IMR-90 (cell line): ENCODE results near the gene TRPC3. TPM values are rescaled to one million over a fixed set of nuclear protein-coding genes. Genes with fewer than 3 reads are reported as not detected.

Experiments used
- ATAC-seq: fragments of 200-7000 bp; cut with Tn5 transposase; 2 replicates; pipeline ENCODE4 v1.9.1; 2020; ENCODE audit warnings: low read depth, mild to moderate bottlenecking, moderate library complexity
- BruUV-seq: library from RNA; stranded (reverse); fragments of 400-500 nt; replicated peaks from 2 replicates; lab custom pipeline; 2021; lab: Mats Ljungman, UMichigan
- CTCF ChIA-PET: fragments of 300-600 bp; formaldehyde crosslinking; extraction: SDS; loops from one replicate; lab custom pipeline; 2021; ENCODE audit warnings: antibody characterized with exemption; lab: Yijun Ruan, JAX
- POLR2A ChIA-PET: fragments of 300-600 bp; sonication (Branson Sonifier 250); formaldehyde crosslinking; loops from one replicate; lab custom pipeline; 2022; ENCODE audit warnings: antibody characterized with exemption; ENCODE audit not compliant: unreplicated experiment; lab: Charles Lee
- DNase-seq: peaks from one replicate; pipeline ENCODE4 v3.0.0; 2013
- H2AFZ ChIP-seq: replicated peaks from 2 replicates; pipeline ENCODE3; 2013; ENCODE audit warnings: low read length, mild to moderate bottlenecking; ENCODE audit not compliant: poor library complexity
- H2AK5ac ChIP-seq: 2 replicates; pipeline ENCODE4 v1.6.1; 2013; ENCODE audit warnings: low read depth, low read length, inconsistent platforms
- H2AK9ac ChIP-seq: replicated peaks from 2 replicates; pipeline ENCODE3; 2013; ENCODE audit warnings: mild to moderate bottlenecking, low read depth, low read length, moderate library complexity; ENCODE audit not compliant: poor library complexity
- H2BK120ac ChIP-seq: 2 replicates; pipeline ENCODE4 v1.6.1; 2013; ENCODE audit warnings: low read depth, low read length, inconsistent platforms
- H2BK15ac ChIP-seq: 3 replicates; pipeline ENCODE4 v1.6.1; 2013; ENCODE audit warnings: low read depth, low read length, inconsistent platforms
- H2BK20ac ChIP-seq: 2 replicates; pipeline ENCODE4 v1.6.1; 2013; ENCODE audit warnings: low read depth, mild to moderate bottlenecking, inconsistent platforms, low read length, moderate library complexity
- H2BK5ac ChIP-seq: 2 replicates; pipeline ENCODE4 v1.6.1; 2013; ENCODE audit warnings: mild to moderate bottlenecking, low read depth, low read length, inconsistent platforms; ENCODE audit not compliant: poor library complexity, severe bottlenecking
- H3K14ac ChIP-seq: replicated peaks from 2 replicates; pipeline ENCODE4 v1.6.1; 2013; ENCODE audit warnings: low read depth, low read length, inconsistent platforms
- H3K18ac ChIP-seq: 2 replicates; pipeline ENCODE4 v1.6.1; 2013; ENCODE audit warnings: low read depth, low read length, control low read depth
- H3K23ac ChIP-seq: 2 replicates; pipeline ENCODE4 v1.6.1; 2013; ENCODE audit warnings: low read depth, low read length, inconsistent platforms
- H3K27ac ChIP-seq: 2 replicates; pipeline ENCODE4 v1.5.1; 2013; ENCODE audit warnings: mild to moderate bottlenecking, control low read depth, low read length; ENCODE audit not compliant: insufficient read depth
- H3K27me3 ChIP-seq: 2 replicates; pipeline ENCODE4 v1.6.1; 2013; ENCODE audit warnings: low read length; ENCODE audit not compliant: control insufficient read depth, insufficient read depth
- H3K36me3 ChIP-seq: 2 replicates; pipeline ENCODE4 v1.6.1; 2013; ENCODE audit warnings: low read length, mixed read lengths; ENCODE audit not compliant: control insufficient read depth, insufficient read depth
- H3K4ac ChIP-seq: 2 replicates; pipeline ENCODE4 v1.6.1; 2013; ENCODE audit warnings: low read depth, low read length, inconsistent platforms
- H3K4me1 ChIP-seq: 2 replicates; pipeline ENCODE4 v1.6.1; 2013; ENCODE audit warnings: low read length, mixed read lengths; ENCODE audit not compliant: control insufficient read depth, insufficient read depth
- H3K4me2 ChIP-seq: 2 replicates; pipeline ENCODE4 v1.6.1; 2013; ENCODE audit warnings: low read depth, mild to moderate bottlenecking, control low read depth, low read length, moderate library complexity
- H3K4me3 ChIP-seq: 2 replicates; pipeline ENCODE4 v1.5.1; 2013; ENCODE audit warnings: low read depth, mild to moderate bottlenecking, control low read depth, low read length, moderate library complexity; ENCODE audit not compliant: insufficient read depth
- H3K56ac ChIP-seq: 2 replicates; pipeline ENCODE4 v1.6.1; 2013; ENCODE audit warnings: low read length, inconsistent platforms; ENCODE audit not compliant: insufficient read depth; ENCODE audit errors: extremely low read depth
- H3K79me1 ChIP-seq, 2 experiments: 2 replicates each; pipeline ENCODE4 v1.6.1; 2013; ENCODE audit warnings: low read length in 2 of 2, inconsistent platforms in 1 of 2, low read depth in 1 of 2
- H3K9ac ChIP-seq: 2 replicates; pipeline ENCODE4 v1.6.1; 2013; ENCODE audit warnings: low read depth, low read length, control low read depth
- H3K9me1 ChIP-seq: 2 replicates; pipeline ENCODE4 v1.6.1; 2013; ENCODE audit warnings: low read length, inconsistent platforms; ENCODE audit not compliant: insufficient read depth
- H3K9me3 ChIP-seq: 2 replicates; pipeline ENCODE4 v1.6.1; 2013; ENCODE audit warnings: low read length; ENCODE audit not compliant: control insufficient read depth, insufficient read depth
- H4K20me1 ChIP-seq: 2 replicates; pipeline ENCODE4 v1.6.1; 2013; ENCODE audit warnings: low read length, inconsistent platforms; ENCODE audit not compliant: insufficient read depth
- H4K5ac ChIP-seq: 2 replicates; pipeline ENCODE4 v1.6.1; 2013; ENCODE audit warnings: mild to moderate bottlenecking, low read depth, low read length, control low read depth
- H4K8ac ChIP-seq, 2 experiments: 2 replicates each; pipeline ENCODE4 v1.6.1; 2013; ENCODE audit warnings: low read depth in 2 of 2, low read length in 2 of 2, control low read depth in 1 of 2, inconsistent platforms in 1 of 2
- H4K91ac ChIP-seq: 2 replicates; pipeline ENCODE4 v1.6.1; 2013; ENCODE audit warnings: low read depth, low read length, inconsistent platforms; ENCODE audit not compliant: insufficient read depth
- CEBPB ChIP-seq: IDR thresholded peaks from 2 replicates; pipeline ENCODE4 v1.6.1; 2012; ENCODE audit warnings: low read depth, low read length, improper control_type of control experiment
- RAD21 ChIP-seq: IDR thresholded peaks from 2 replicates; pipeline ENCODE4 v1.6.1; 2012; ENCODE audit warnings: low read length, improper control_type of control experiment
- WGBS, 2 experiments: methylation state at CpG; one replicate each; pipeline versions ENCODE4 v1.1.5 to v1.1.7; 2013; ENCODE audit warnings: missing lambda C conversion rate in 2 of 2; ENCODE audit not compliant: insufficient read length in 1 of 2; ENCODE audit errors: extremely low coverage in 2 of 2; 5-methylcytosine and 5-hydroxymethylcytosine counted together
- dilution Hi-C: fragments of 300-500 bp; cut with HindIII; formaldehyde crosslinking; loops from one replicate; pipeline ENCODE4 v1.14.3; 2018; ENCODE audit warnings: low sequenced_read_pairs; ENCODE audit not compliant: unreplicated experiment
- in situ Hi-C: fragments of 300-500 bp; cut with MboI; formaldehyde crosslinking; loops from 3 replicates; pipeline ENCODE4 v1.14.3; 2019; ENCODE audit warnings: low sequenced_read_pairs, inconsistent platforms, mixed read lengths
- intact Hi-C: fragments of 100-400 bp; cut with micrococcal nuclease; formaldehyde crosslinking; loops from 2 replicates; pipeline ENCODE4 v1.10.0; 2022
- polyA plus RNA-seq, 3 experiments: library from polyadenylated mRNA; depleted of rRNA; stranded (reverse); fragments of >200 nt; gene quantifications; 2 replicates each; pipeline ENCODE4 v1.2.3, GENCODE V29; 2012; ENCODE audit warnings: low replicate concordance in 1 of 3
- total RNA-seq: library from RNA; depleted of rRNA; stranded (reverse); fragments of >200 nt; gene quantifications from 2 replicates; pipeline ENCODE4 v1.2.3, GENCODE V29; 2012
- TF ChIP-seq, protein P1 (sequence below): fragments of 150-350 bp; IDR thresholded peaks from 2 replicates; pipeline ENCODE4 v1.6.1; 2016; ENCODE audit warnings: low read depth, mild to moderate bottlenecking, low read length, moderate library complexity, borderline replicate concordance

The TRPC3 gene
- total and polyA plus RNA-seq, 2 of the 4 experiments (the other 2 are of a cell fraction), result 1.1 to 2.7 TPM

DNA sequence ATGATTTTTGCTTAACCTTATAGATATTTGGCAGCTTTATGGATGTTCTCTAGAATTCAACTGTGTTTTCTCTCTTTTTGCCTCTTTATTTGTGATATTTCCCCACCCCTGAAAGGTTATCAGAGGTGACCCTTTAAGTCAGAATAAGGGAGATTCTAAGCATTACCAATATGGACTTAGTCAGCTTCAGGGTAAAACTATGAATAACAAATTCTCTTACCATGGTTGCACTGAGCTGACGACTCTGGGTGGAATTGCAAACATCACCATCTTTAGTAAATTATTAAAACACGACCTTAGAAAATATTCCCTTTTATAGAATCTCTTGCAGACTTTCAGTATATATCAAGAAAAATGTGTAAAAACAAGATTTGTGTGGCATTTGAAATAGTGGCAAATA, 21.6 kb downstream of the TRPC3 start:
- no TSS peak for BruUV-seq
- Histone ChIP-seq H3K14ac (no peak overlapping the region), H2BK120ac (no peak overlapping the region), H2AK5ac (no peak overlapping the region), H3K23ac (no peak overlapping the region), H3K9ac (no peak overlapping the region), H3K4me3 (no peak overlapping the region), H2BK20ac (no peak overlapping the region), H3K18ac (no peak overlapping the region), H2AFZ (no peak overlapping the region), H3K27ac (no peak overlapping the region), H3K27me3 (no peaks in the 10 kb centered on the region), H4K91ac (no peak overlapping the region), H4K20me1 (no peaks in the 10 kb centered on the region), H2BK5ac (no peak overlapping the region), H2BK15ac (no peak overlapping the region), H3K4ac (no peak overlapping the region), H3K56ac (no peak overlapping the region), H4K5ac (no peak overlapping the region), H3K79me1 (no peaks in the 10 kb centered on the region), H3K4me2 (no peak overlapping the region), H3K36me3 (no peaks in the 10 kb centered on the region; the same call in 1 of the 2 replicates), H4K8ac (no peak overlapping the region), H2AK9ac (no peak overlapping the region), H3K9me1 (no peaks in the 10 kb centered on the region), H3K4me1 (no peaks in the 10 kb centered on the region), H3K9me3 (no peaks in the 10 kb centered on the region)
- in situ Hi-C loops (no loop called here), dilution Hi-C loops (no loop called here), intact Hi-C loops (loop anchor here (10.0 kb wide), 1 partner anchor 1004 kb away; no protein-coding TSS in a partner anchor)
- ChIA-PET POLR2A (no interaction called here), CTCF (no interaction called here)
- 0 out of 2 replicates have a peak, but pooled peaks have one; percentile 27 for ATAC-seq
- no CpG with 5 or more reads among the region's 2 CpGs for WGBS, 2 experiments
- no peak for DNase-seq
- TF ChIP-seq CEBPB, result no peak
- TF ChIP-seq RAD21, result no peak
- TF ChIP-seq, protein P1, sequence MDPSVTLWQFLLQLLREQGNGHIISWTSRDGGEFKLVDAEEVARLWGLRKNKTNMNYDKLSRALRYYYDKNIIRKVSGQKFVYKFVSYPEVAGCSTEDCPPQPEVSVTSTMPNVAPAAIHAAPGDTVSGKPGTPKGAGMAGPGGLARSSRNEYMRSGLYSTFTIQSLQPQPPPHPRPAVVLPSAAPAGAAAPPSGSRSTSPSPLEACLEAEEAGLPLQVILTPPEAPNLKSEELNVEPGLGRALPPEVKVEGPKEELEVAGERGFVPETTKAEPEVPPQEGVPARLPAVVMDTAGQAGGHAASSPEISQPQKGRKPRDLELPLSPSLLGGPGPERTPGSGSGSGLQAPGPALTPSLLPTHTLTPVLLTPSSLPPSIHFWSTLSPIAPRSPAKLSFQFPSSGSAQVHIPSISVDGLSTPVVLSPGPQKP, result no peak
